CD4-positive, alpha-beta T cell treated with Interferon gamma for 1 hour (primary cell): Measurements from ENCODE around the gene KCNQ5.

Experiments used
- DNase-seq: peaks from one replicate; pipeline ENCODE4 v3.0.0-alpha.2; 2020

Gene KCNQ5

DNA sequence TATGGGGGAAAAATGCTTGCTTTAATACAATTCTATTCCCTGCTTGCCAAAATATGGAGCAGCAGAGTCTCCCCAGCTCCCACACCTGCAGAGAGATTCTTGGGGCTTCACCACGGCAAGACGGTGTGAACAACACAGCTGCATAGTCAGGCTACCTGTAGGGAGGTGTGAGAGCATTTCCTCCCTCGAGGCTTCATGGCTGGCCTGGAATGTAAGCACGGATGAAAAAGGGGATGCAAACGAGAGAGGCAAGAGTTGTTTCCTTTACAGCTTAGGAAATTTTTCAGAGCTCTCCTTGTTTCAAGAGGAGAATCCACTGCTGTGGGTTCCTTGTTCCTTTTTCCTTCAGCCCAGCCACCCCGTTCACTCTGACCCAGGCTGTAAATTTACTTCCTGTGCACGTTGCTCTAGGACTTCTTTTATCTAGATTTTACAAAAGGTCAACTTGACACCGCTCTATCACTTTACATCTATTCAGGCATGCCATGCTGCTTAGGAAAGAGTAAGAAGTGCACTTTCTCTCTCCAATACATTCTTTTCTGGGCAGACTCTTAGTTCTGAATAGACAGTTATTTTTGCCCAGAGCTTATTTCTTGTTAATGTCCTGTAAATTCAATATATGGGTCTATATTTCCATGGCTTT lies 406.4 kb downstream of the KCNQ5 start:
- no peak for DNase-seq

- DNase-seq: no peak
Observed at GRCh38 chr6:73028893-73029450, 407.1 kb downstream of the KCNQ5 start.

DNA sequence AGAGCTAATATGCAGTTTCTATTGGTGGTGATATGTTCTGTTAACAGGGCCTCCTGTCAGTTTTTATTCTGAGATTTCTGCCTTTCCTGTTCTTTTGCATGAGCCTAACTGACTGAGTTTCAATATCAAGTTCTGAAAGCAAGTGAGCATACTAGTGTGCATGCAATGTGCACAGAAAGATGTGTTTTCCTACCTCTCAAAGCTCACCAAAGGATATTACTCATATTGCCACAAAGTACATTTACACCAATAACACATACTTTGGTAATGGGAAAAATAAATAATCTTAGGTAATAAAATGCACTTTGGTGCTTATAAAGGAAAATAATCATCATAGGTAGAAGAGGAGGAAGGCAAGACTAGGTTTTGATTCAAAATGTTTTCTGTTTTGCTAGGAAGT lies 408.4 kb downstream of the KCNQ5 start:
- DNase-seq: no peak

- DNase-seq: no peak
Observed at GRCh38 chr6:73030791-73031782, 409.2 kb downstream of the KCNQ5 start.

DNA sequence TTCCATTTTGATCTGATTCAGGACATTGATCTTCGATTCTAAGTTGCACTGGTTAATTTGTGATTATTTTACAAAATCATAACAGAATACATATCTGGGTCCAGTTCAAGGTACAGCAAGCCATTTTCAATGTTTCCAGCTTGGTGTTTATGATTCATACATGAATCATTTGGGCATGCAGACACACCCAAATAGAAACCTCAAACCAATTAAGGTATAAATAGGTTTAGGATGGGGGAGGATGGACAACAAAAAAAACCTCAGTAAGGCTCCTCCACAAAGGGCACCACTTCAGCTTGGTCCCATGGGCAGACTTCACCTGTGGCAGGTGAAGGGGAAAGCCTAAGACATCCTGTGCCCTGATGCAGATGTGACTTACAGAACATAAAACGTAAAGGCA lies 410.7 kb downstream of the KCNQ5 start:
- DNase-seq: no peak

DNA sequence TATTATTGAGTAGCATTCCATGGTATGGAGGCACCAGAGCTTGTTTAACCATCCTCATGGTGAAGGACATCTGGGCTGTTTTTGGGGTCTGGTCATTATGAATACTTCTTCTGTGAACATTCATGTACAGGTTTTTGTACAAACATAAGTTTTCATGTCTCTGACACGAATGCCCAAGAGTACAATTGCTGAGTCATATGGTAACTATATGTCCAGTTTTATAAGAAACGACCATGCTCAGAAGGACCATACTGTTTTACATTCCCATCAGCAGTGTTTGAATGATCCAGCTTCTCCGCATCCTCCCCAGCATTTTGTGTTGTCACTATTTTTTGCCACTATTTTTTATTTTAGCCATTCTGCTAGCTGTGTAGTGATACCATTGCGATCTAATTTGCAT lies 414.8 kb downstream of the KCNQ5 start:
- no peak for DNase-seq

- no peak for DNase-seq
Observed at GRCh38 chr6:73041051-73041450, 419.2 kb downstream of the KCNQ5 start.

GRCh38 chr6:73042892-73043291 lies 421.0 kb downstream of the KCNQ5 start:
- DNase-seq: no peak

DNA sequence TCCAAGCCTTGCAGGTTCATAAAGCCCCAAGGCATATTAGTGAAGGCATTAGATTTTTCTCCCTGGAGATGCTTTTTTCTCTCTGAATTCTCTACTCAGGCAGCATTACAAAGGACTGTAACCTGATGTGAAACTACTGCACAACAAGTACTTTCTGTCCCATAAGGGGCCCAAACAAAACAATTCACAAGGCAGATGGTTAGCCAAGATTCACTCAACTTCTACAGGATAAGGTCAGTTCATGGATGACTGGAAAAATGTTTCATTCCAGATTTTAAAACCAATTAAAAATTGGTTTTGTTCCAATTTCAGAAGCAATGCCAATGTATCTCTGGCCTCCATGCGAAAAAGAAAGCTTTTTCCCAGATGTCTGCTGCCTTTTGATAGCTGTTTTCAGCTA lies 421.6 kb downstream of the KCNQ5 start:
- no peak for DNase-seq

DNA sequence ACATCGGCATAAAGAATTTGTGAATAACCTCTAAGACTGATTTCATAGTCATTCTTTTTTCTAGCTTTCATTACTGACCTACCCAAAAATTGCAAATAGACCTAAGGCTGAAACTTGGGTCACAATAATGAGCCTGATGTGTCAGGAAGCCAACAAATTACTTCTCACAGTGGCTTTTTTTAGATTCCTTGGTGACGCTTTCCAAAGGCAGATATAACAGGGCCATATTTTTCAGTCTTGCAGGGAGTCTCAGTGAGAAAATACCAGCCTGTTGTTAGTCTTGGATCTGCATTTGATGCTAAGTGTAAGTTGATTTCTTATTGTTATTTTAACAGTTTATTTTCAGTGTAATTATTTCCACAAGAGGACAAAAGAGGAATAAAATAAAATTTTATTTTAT lies 423.7 kb downstream of the KCNQ5 start:
- DNase-seq: no peak

- no peak for DNase-seq
Observed at GRCh38 chr6:73047801-73048200, 425.9 kb downstream of the KCNQ5 start.

DNA sequence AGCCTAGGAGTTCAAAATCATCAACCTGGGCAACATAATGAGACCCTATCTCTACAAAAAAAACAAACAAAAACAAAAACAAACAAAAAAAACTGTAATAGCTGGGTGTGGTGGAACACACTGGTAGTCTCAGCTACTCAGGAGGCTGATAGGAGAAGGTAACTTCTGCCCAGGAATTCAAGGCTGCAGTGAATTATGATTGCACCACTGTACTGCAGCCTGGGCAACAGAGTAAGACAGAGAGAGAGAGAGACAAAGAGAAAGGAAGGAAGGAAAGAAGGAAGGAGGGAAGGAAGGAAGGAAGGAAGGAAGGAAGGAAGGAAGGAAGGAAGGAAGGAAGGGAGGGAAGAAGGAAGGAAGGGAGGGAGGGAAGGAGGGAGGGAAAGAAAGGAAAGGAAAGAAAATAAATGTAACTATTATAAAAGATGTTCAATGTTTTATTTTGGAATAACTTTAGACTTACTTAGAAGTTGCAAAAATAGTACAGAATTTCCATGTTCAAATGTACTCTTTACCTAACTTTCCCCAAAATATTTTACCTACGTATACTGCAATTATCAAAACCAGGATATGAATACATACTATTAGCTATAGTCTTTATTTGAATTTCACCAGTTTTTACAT lies 428.2 kb downstream of the KCNQ5 start:
- no peak for DNase-seq

DNA sequence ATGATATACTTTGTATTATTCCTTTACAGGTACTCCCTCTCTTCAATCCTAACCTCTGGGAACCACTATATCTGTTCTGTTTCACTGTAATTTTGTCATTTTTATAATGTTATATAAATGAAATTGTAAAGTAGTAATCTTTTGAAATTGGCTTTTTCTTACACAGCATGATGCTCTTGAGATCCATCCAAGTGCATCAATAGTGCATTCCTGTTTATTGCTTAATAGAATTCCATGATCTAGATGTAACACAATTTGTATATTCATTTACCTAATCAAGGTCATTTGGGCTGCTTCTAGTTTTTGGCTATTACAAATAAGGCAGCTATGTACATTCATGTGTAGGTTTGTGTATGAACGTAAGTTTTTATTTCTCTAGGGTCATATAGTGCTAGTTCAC lies 428.8 kb downstream of the KCNQ5 start:
- DNase-seq: no peak

- DNase-seq: no peak
Observed at GRCh38 chr6:73051147-73051546, 429.3 kb downstream of the KCNQ5 start.

DNA sequence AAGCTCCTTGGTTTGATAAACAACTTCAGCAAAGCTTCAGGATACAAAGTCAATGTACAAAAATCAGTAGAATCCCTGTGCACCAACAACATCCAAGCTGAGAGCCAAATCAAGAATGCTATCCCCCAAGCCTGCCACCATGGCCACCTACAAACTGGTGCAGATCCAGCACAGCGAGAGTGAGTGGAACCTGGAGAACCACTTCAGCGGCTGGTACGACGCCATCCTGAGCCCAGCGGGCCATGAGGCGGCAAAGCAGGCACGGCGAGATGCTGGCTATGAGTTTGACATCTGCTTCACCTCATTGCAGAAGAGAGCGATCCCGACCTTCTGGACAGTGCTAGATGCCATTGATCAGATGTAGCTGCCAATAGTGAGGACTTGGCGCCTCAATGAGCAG lies 433.1 kb downstream of the KCNQ5 start:
- no peak for DNase-seq

DNA sequence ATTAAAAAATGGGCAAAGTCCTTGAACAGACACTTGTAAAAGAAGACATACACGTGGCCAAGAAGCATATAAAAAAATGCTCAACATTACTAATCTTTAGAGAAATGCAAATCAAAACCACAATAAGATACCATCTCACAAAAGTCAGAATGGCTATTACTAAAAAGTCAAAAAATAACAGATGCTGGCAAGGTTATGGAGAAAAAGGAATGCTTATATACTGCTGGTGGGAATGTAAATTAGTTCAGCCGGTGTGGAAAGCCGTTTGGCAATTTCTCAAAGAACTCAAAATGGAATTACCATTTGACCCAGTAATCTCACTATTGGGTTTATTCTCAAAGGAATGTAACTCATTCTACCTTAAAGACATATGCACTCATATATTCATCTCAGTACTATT lies 436.9 kb downstream of the KCNQ5 start:
- no peak for DNase-seq

DNA sequence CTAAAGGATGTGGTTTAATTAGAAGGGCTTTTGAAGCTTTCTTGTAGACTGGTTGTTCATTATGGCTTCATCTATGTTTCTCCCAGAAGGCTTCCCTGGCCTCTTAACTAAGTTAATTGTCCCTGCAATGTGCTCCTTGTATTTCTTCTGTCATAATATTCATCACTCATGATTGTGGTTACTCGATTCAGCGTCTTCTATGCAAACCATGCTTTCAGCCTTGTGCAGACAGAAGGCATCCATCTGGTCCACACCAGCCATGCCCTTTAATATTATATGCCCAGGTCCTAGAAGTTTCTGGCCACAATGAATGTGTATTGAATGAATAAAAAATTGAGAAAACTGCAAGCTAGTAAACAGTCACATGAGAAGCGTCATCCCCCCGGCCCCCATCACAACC lies 440.3 kb downstream of the KCNQ5 start:
- no peak for DNase-seq

- DNase-seq: no peak
Observed at GRCh38 chr6:73062837-73063236, 441.0 kb downstream of the KCNQ5 start.

GRCh38 chr6:73064266-73064665 lies 442.4 kb downstream of the KCNQ5 start:
- no peak for DNase-seq

- no peak for DNase-seq
Observed at GRCh38 chr6:73073238-73073637, 451.4 kb downstream of the KCNQ5 start.

- no peak for DNase-seq
Observed at GRCh38 chr6:73074175-73074574, 452.3 kb downstream of the KCNQ5 start.

GRCh38 chr6:73076211-73076954 lies 454.5 kb downstream of the KCNQ5 start:
- no peak for DNase-seq

GRCh38 chr6:73078333-73078862 lies 456.5 kb downstream of the KCNQ5 start:
- no peak for DNase-seq
